Activated CD4-positive, alpha-beta T cell treated with anti-CD3 and anti-CD28 coated beads for 36 hours (primary cell): ENCODE measurements around the gene GPC6. TPM values are rescaled to one million over a fixed set of nuclear protein-coding genes. Genes with fewer than 3 reads are reported as not detected.

ENCODE experiments used
- ATAC-seq: fragments of 200-7000 bp; cut with Tn5 transposase; one replicate; pipeline ENCODE4 v1.10.0; 2021; ENCODE audit warnings: mild to moderate bottlenecking, moderate library complexity
- CTCF ChIA-PET: fragments of 350-600 bp; sonication (Branson Sonifier 250); formaldehyde crosslinking; loops from one replicate; lab custom pipeline; 2021; ENCODE audit warnings: antibody characterized with exemption; lab: Charles Lee
- POLR2A ChIA-PET: fragments of 350-600 bp; sonication (Branson Sonifier 250); formaldehyde crosslinking; loops from one replicate; lab custom pipeline; 2021; ENCODE audit warnings: antibody characterized with exemption, inconsistent platforms; lab: Charles Lee
- DNase-seq: peaks from one replicate; pipeline ENCODE4 v3.0.0-alpha.2; 2020
- H3K27ac Mint-ChIP-seq: one replicate; pipeline ENCODE4 v1.8.0; 2021; ENCODE audit warnings: mixed read lengths
- H3K27me3 Mint-ChIP-seq: one replicate; pipeline ENCODE4 v1.8.0; 2021; ENCODE audit warnings: mixed read lengths
- H3K36me3 Mint-ChIP-seq: one replicate; pipeline ENCODE4 v1.8.0; 2021; ENCODE audit warnings: low read depth, mixed read lengths
- H3K4me1 Mint-ChIP-seq: one replicate; pipeline ENCODE4 v1.8.0; 2021; ENCODE audit warnings: mixed read lengths
- H3K4me3 Mint-ChIP-seq: one replicate; pipeline ENCODE4 v1.8.0; 2021; ENCODE audit warnings: mild to moderate bottlenecking, moderate library complexity, mixed read lengths
- H3K9me3 Mint-ChIP-seq: one replicate; pipeline ENCODE4 v1.8.0; 2021; ENCODE audit warnings: low read depth, mixed read lengths
- intact Hi-C, 2 experiments: fragments of 100-400 bp; cut with DNase I in 1 of 2; cut with micrococcal nuclease in 1 of 2; formaldehyde crosslinking; loops; one replicate each; pipeline versions ENCODE4 v1.14.2 to v1.15.1; 2022 to 2024; cut with DNase I, micrococcal nuclease
- total RNA-seq, 2 experiments: library from RNA; stranded (reverse); gene quantifications; one replicate each; pipeline ENCODE4 v1.2.3, GENCODE V29; 2021

GPC6 gene
- total RNA-seq, 2 experiments from 2014 or later = not detected

DNA sequence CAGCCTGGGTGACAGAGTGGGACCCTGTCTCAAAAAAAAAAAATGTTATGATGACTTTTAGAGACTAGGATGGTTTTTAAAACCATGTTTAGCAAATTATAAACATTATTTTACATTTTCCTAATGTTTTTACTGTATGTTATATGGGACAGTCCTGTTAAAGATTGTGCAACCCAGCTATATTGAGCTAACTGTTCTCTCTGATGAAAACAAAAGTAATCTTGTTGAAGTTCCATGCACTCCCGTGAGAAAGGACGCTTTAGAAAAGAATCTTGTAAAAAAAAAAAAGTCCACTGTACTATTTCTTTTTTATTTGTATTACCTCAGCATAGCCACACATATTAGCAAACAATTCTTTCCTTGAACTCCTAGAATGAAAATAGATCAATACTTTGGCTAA lies 801.6 kb downstream of the GPC6 start:
- ChIA-PET POLR2A (no interaction called here), CTCF (no interaction called here)
- Mint-ChIP-seq H3K27ac (no peak overlapping the region), H3K4me1 (no peaks in the 10 kb centered on the region), H3K27me3 (peaks cover 2% of the 10 kb centered on the region), H3K9me3 (no peaks in the 10 kb centered on the region), H3K4me3 (no peak overlapping the region), H3K36me3 (no peaks in the 10 kb centered on the region)
- intact Hi-C loops = no loop called here
- ATAC-seq (no peak), DNase-seq (no peak)

DNA sequence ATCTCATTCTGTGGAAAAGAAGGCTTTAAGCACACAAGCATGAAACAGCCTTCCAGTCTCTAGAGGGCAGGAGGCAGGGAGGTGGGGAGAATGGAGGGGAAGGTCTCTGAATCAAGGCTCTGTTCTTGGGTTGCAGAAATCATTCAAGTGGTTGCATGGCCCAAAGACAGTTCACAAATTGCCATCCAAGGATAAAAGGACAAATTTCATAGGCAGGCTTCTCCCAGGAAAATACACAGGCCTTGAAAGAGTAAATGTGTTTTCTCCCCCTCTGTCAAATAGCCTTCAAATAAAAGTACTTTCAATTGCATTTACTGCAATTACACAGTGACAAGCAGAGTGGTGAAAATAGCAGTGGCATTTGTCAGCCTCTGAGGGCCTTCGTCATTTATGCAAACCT lies 802.0 kb downstream of the GPC6 start:
- ChIA-PET POLR2A (no interaction called here), CTCF (no interaction called here)
- Mint-ChIP-seq H3K27ac (no peak overlapping the region), H3K9me3 (no peaks in the 10 kb centered on the region), H3K4me1 (no peaks in the 10 kb centered on the region), H3K4me3 (no peak overlapping the region), H3K27me3 (peaks cover 2% of the 10 kb centered on the region), H3K36me3 (no peaks in the 10 kb centered on the region)
- intact Hi-C loops = no loop called here
- DNase-seq = no peak
- ATAC-seq = no peak

DNA sequence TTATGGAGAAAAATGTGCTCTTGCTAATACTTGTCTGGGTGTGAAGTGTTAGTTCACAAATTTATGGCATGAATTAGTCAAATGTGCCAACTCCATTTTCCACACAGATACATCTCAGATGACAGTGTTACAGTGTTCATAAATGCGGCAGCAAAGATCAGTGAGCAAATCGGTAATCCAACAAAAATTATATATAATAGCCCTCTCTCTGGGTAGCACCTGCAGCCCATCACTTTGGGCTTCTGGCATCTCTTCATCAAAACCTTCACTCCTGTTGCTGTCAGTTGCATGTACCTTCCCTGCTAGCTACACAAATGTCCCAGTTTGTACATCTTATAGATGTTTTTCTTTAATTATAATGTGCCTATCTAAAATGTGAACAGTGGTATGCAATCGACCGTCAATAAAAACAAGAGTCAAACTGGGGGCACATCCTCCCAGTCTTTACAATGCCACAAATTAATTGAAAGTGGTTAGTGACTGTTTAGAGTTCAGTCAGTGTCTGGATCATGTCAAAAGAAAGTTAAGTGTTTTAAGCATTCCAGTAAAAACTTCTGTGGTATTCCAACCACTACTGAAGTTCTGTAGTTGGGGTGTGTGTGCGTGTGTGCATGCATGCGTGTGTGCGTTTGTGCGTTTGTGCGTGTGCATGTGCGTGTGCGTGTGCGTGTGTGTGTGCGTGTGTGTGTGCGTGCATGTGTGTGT lies 804.0 kb downstream of the GPC6 start:
- intact Hi-C loops = no loop called here
- Mint-ChIP-seq H3K4me1 (no peaks in the 10 kb centered on the region), H3K4me3 (no peak overlapping the region), H3K27ac (no peak overlapping the region), H3K9me3 (no peaks in the 10 kb centered on the region), H3K36me3 (no peaks in the 10 kb centered on the region), H3K27me3 (peaks cover 4% of the 10 kb centered on the region)
- ATAC-seq (no peak), DNase-seq (no peak)
- POLR2A ChIA-PET = no interaction called here
- CTCF ChIA-PET = no interaction called here

DNA sequence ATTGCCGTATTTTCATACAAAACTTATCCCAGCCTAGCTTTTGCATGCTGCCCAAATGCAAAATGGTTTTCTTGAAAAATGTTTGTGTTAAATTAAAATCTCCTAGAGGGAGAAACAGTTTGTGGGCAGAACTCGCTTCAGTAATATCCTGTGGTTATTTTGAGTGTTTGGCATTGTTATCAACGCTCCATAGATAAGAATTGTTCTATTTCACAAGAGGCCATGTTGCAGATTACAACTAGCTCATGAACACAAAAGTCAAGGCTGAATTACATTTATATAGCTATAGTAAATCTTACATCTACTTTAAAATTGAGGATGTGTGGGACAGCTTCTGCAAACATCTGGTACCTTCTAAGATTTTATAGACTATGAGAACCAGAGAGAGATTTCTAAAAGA lies 805.0 kb downstream of the GPC6 start:
- no peak overlapping the region for H3K27ac Mint-ChIP-seq
- POLR2A ChIA-PET = no interaction called here
- no peaks in the 10 kb centered on the region for H3K36me3 Mint-ChIP-seq
- ATAC-seq = no peak
- H3K4me1 Mint-ChIP-seq = no peaks in the 10 kb centered on the region
- intact Hi-C loops = no loop called here
- H3K9me3 Mint-ChIP-seq = no peaks in the 10 kb centered on the region
- peaks cover 4% of the 10 kb centered on the region for H3K27me3 Mint-ChIP-seq
- CTCF ChIA-PET = interaction anchor here (0.6 kb wide), 1 partner anchor 242 kb away, joined by 3 read pairs; no protein-coding TSS in a partner anchor
- no peak overlapping the region for H3K4me3 Mint-ChIP-seq
- DNase-seq = no peak

DNA sequence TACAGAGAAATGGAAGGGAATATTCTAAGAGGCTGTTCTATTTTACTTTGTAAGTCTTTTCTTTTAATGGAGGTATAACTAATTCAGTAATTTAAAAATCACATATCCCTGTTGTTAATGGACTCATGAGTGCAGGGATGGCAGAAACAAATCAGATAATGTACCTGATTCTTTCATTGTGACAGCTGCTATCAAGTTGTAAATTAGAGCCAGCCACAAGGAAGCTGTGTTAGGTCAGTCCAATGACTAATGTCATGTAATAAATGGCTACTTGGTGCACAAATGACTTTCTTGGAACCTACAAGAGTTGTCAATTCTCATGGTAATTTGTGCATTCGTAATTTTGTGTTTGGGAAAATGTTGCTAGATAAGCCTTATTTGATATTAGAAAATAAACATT lies 806.5 kb downstream of the GPC6 start:
- Mint-ChIP-seq H3K4me3 (no peak overlapping the region), H3K27me3 (peaks cover 4% of the 10 kb centered on the region), H3K9me3 (no peaks in the 10 kb centered on the region), H3K27ac (no peak overlapping the region), H3K4me1 (no peaks in the 10 kb centered on the region), H3K36me3 (no peaks in the 10 kb centered on the region)
- intact Hi-C loops = no loop called here
- ATAC-seq = no peak
- POLR2A ChIA-PET = no interaction called here
- CTCF ChIA-PET = no interaction called here
- DNase-seq = no peak

DNA sequence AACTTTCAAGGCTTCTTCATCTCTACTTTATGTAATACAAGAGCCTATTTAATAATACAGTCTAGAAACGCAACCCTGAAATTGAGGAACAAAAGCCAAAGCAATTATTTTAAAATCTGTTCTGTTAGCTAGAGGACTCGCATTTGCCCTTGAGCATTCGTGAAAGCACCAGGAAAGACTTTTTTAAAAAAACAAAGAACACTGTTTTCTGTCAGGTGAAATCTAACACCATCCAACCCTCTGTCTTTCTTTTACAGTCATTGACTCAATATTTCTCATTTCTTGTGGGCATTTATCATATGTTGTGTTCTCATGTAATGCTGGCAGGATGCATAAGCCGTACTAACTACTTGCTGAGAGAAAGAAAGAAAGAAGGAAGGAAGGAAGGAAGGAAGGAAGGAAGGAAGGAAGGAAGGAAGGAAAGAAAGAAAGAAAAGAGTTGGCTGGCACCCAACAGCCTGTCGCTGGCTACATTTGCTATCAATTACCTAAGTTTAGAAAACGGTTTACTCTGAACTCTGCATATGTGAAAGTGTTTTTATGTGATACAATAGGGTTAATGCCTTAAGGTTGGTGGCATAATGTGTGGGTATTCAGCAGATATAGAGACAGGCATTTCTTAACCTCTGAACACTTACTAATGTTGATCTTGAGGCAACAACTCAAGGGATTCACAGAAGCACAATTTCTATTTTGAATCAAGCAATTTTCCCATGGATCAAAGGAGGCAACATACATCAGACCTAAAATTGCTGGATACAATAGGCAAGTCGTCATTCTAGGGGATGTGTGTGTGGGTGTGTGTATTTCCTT lies 807.4 kb downstream of the GPC6 start:
- no peak overlapping the region for H3K27ac Mint-ChIP-seq
- intact Hi-C loops = no loop called here
- no peaks in the 10 kb centered on the region for H3K36me3 Mint-ChIP-seq
- DNase-seq (no peak), ATAC-seq (no peak)
- peaks cover 4% of the 10 kb centered on the region for H3K27me3 Mint-ChIP-seq
- H3K4me3 Mint-ChIP-seq = no peak overlapping the region
- POLR2A ChIA-PET = no interaction called here
- CTCF ChIA-PET = no interaction called here
- H3K9me3 Mint-ChIP-seq = no peaks in the 10 kb centered on the region
- no peaks in the 10 kb centered on the region for H3K4me1 Mint-ChIP-seq

DNA sequence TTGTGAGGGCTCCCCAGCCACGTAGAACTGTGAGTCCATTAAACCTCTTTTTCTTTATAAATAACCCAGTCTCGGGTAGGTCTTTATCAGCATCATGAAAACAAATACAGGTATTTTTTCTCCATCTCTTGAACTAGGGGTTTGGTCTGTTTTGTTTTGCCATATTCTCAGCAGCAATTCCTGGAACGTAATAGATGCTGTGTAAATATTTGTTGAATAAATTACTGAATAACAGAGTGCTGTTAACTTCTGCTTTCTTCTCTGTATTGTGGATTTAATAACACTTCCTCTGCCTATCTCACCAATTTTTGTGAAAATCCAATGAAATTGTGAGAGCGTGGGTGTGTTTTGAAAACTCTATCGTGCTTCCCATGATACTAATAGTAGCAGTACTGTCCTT lies 823.4 kb downstream of the GPC6 start:
- H3K27me3 Mint-ChIP-seq = peaks cover 20% of the 10 kb centered on the region
- no peaks in the 10 kb centered on the region for H3K4me1 Mint-ChIP-seq
- H3K27ac Mint-ChIP-seq = no peak overlapping the region
- H3K4me3 Mint-ChIP-seq = no peak overlapping the region
- intact Hi-C loops = no loop called here
- ATAC-seq (no peak), DNase-seq (no peak)
- H3K9me3 Mint-ChIP-seq = peaks cover 3% of the 10 kb centered on the region
- CTCF ChIA-PET = no interaction called here
- no peaks in the 10 kb centered on the region for H3K36me3 Mint-ChIP-seq
- POLR2A ChIA-PET = no interaction called here

DNA sequence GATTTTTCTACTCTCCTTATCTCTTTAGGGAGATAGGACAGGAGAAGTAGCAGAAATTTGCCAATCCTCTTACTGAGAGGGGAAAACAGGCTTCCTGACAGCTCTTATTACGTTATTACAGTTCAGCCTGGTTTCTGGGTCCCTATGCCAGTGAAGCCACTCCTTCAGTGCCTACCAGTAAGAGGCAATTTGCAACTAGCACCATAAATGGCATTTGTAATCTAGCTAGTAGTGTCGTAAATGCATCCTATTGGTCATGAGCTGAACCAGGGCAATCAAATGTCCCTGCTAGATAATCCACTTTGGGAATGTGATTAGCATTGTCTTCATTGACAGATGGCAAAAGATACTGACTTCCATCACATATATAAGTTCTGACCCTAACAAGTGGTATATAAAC lies 824.1 kb downstream of the GPC6 start:
- DNase-seq (no peak), ATAC-seq (no peak)
- no peak overlapping the region for H3K27ac Mint-ChIP-seq
- ChIA-PET POLR2A (no interaction called here), CTCF (no interaction called here)
- H3K9me3 Mint-ChIP-seq = peaks cover 3% of the 10 kb centered on the region
- intact Hi-C loops = no loop called here
- H3K36me3 Mint-ChIP-seq = no peaks in the 10 kb centered on the region
- no peak overlapping the region for H3K4me3 Mint-ChIP-seq
- H3K27me3 Mint-ChIP-seq = peaks cover 20% of the 10 kb centered on the region
- no peaks in the 10 kb centered on the region for H3K4me1 Mint-ChIP-seq

DNA sequence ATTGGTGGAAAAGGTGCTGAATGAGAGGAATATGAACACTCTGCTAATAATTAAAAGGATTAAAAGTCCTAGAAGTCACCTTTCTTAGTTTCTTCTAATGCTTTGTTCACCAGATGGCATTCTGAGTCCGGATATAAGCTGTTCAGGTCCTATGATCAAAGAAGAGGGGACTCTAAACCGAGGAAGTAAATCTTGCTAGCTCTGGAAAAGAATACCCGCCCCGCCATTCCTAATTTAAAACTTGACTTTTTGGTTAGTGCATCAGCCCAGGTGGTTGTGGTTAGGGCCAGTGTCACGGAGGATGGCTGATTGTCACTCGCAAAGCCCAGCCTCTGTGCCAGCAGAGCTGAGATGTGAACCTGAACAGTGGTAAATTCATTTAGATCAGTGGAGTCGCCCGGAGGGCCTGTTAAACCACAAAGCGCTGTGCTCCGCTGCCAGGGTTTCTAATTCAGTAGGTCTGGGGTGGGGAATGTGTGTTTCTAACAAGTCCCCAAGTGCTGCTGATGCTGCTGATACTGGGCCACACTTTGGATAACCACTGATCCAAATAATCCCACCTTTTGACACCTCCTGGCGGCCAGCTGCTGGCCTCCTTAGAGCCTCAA lies 827.5 kb downstream of the GPC6 start:
- Mint-ChIP-seq H3K27ac (no peak overlapping the region), H3K9me3 (peaks cover 3% of the 10 kb centered on the region), H3K36me3 (no peaks in the 10 kb centered on the region), H3K4me3 (no peak overlapping the region), H3K4me1 (no peaks in the 10 kb centered on the region), H3K27me3 (peaks cover 13% of the 10 kb centered on the region)
- ChIA-PET POLR2A (no interaction called here), CTCF (interaction anchor here (0.7 to 1.5 kb wide), 4 partner anchors 10 to 308 kb away, joined by 3 to 4 read pairs (median 3); no protein-coding TSS in a partner anchor)
- ATAC-seq (no peak), DNase-seq (no peak)
- intact Hi-C loops = no loop called here

DNA sequence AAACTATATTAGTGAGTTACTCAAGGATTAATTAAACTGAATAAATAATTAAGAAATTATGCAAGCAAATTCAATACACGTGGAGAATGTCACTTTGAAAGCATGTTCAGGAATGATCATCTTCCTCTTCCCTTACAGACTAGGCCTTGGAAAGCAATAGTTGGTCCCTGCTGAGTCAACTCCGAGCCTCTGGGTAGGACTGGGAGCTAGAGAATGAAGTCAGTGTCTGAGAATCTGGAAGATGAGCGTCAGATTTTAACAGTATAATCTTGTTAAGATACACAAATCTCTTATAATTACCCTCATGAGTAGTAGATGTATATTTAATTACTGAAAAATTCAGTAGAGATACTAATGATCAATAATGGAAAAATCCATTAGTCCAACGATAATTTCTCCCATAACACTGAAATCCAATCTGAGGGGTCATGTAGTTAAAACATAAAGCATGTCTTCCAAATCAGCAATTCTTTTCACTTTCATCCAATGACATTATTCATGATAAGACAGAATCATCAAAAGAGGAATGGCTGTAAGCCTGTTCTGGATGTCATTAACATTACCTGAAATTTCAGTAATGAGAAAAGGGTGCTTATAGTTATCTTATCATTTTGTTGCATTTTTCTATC lies 829.9 kb downstream of the GPC6 start:
- Mint-ChIP-seq H3K27me3 (peaks cover 4% of the 10 kb centered on the region), H3K4me3 (no peak overlapping the region), H3K27ac (no peak overlapping the region), H3K4me1 (no peaks in the 10 kb centered on the region), H3K36me3 (no peaks in the 10 kb centered on the region), H3K9me3 (no peaks in the 10 kb centered on the region)
- ATAC-seq (no peak), DNase-seq (no peak)
- intact Hi-C loops = no loop called here
- POLR2A ChIA-PET = no interaction called here
- CTCF ChIA-PET = no interaction called here

DNA sequence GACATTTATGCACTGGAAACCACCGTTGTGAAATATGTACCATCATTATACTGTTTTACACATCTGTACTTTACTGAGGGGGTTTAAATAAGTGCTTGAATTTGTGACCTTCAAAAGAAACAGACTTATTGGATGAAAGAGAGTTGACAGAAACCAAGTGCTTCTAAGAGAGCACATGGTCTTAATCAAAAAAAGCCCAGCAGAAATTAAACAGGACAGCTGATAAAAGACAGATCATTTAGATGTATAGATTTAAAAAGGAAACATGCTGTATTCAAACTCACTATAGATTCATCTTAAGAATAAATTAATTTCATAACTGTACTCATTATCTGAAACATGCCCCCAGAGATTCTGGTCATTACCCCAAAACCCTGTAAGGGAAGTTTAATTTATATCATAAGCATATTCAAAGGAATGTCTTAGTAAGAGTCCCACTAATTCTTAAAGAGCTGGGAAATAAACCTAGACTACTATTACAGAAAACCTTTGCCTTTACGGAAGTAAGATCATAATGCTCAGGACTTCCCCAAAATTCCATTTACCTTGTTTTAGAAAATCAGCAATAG lies 831.1 kb downstream of the GPC6 start:
- ATAC-seq = no peak
- ChIA-PET POLR2A (no interaction called here), CTCF (no interaction called here)
- DNase-seq = no peak
- Mint-ChIP-seq H3K4me3 (no peak overlapping the region), H3K36me3 (no peaks in the 10 kb centered on the region), H3K9me3 (no peaks in the 10 kb centered on the region), H3K4me1 (no peaks in the 10 kb centered on the region), H3K27ac (no peak overlapping the region), H3K27me3 (peaks cover 4% of the 10 kb centered on the region)
- intact Hi-C loops = no loop called here
